Measurements from ENCODE around the gene PSD. TPM values are rescaled to one million over a fixed set of nuclear protein-coding genes. Genes with fewer than 3 reads are reported as not detected.
A peak's percentile ranks its signal among the peaks of the same experiment; 100 is the strongest.

The PSD gene
- polyA plus RNA-seq, 1 experiment = 1.8 TPM

DNA sequence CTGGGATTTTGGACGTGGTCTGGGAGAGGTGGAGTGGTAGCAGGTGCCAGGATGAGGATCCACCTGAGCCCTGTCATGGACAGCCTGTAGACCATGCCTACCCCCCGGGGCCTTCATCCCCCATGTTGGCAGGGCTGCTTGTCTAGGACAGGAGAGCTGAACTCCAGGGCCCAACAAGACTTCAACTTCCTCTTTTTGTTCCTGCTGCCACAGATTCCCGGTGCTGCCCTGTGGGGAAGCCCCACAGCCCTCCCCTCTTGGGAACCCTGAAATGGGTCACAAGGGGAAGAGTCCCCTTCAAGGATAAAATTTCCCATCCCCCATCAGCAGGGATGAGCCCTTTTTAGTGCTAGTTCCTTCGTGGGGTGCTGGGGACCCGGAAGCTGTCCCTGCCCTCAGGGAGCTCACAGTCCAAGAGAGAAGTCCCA is 15.0 kb upstream of the PSD start:
- no peak overlapping the region for H3K4me3 ChIP-seq (ENCODE audit: low read depth, low read length)
- TF ChIP-seq, protein P1, sequence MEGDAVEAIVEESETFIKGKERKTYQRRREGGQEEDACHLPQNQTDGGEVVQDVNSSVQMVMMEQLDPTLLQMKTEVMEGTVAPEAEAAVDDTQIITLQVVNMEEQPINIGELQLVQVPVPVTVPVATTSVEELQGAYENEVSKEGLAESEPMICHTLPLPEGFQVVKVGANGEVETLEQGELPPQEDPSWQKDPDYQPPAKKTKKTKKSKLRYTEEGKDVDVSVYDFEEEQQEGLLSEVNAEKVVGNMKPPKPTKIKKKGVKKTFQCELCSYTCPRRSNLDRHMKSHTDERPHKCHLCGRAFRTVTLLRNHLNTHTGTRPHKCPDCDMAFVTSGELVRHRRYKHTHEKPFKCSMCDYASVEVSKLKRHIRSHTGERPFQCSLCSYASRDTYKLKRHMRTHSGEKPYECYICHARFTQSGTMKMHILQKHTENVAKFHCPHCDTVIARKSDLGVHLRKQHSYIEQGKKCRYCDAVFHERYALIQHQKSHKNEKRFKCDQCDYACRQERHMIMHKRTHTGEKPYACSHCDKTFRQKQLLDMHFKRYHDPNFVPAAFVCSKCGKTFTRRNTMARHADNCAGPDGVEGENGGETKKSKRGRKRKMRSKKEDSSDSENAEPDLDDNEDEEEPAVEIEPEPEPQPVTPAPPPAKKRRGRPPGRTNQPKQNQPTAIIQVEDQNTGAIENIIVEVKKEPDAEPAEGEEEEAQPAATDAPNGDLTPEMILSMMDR (IDR thresholded peaks at IDR 0.05; ENCODE audit: insufficient read depth, low read depth, low read length) = no peak
- no peaks in the 10 kb centered on the region; the same call in 1 of the 2 replicates for H3K36me3 ChIP-seq (ENCODE audit: control insufficient read depth, insufficient read depth, low read length)
- ChIA-PET POLR2A (interaction anchor here (0.6 kb wide), 1 partner anchor 306 kb away, joined by 7 read pairs; no protein-coding TSS in a partner anchor), CTCF (interaction anchor here (1.0 to 3.2 kb wide), 2 partner anchors 12 to 45 kb away, joined by 3 to 30 read pairs; partner anchors contain the start of gene FBXL15)
- H3K27me3 ChIP-seq (ENCODE audit: control insufficient read depth, insufficient read depth, low read length) = no peaks in the 10 kb centered on the region; the same call in 1 of the 2 replicates
- no peak for DNase-seq (ENCODE audit: low read depth)

DNA sequence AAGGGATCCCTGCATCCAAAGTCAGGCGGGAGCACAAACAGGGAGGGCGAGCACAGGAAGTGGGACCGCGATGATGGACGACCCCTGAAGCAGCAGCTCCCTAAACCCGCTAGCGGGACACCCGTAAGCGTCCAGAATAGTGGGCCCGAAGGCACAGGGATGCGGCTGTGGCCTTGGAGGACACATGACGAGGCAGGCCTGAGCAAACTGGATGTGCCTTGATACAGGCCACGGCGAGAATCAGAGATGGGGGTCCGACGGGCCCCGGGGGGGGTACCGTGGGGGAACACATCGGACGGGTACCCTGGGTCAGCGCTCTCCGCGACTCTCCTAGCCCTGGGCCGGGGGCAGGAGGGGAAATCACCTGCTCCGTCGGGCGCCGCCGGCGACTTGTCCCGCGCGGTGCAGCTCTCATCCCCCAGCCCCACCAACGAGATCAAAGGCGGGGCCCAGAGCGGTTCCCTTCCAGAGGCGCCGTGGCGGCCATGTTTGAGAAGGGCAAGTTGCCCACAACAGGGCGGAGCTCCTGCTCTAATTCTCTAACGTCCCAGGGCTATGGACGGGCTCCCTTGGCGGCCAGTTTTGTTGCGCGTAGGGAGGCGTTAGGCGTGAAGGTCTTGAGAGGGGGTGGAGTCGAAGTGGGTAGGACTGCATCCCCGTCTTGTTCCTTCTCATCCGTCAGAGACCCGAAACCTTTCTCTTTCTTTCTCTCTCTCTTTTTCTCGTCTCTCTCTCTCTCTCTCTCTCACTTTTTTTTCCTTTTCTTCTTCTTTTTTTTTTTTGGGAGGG is 13.8 kb upstream of the PSD start, which contains the start of gene CUEDC2:
CUEDC2 (minus strand) TSS at position 413 of the 789 bp plus-strand sequence. CDS start 7,386 bp downstream, outside the sequence.
- ChIA-PET CTCF (interaction anchor here (0.9 to 3.2 kb wide), 6 partner anchors 8 to 151 kb away, joined by 3 to 30 read pairs (median 4); partner anchors contain the start of gene FBXL15), POLR2A (interaction anchor here (1.1 kb wide), 1 partner anchor 12 kb away, joined by 7 read pairs; the partner anchor contains the start of gene FBXL15)
- Histone ChIP-seq H3K4me3 (ENCODE audit: low read depth, low read length) (peak within 1 kb of the TSS; percentile 83), H3K36me3 (ENCODE audit: control insufficient read depth, insufficient read depth, low read length) (no peaks in the 10 kb centered on the region; the same call in 1 of the 2 replicates), H3K27me3 (ENCODE audit: control insufficient read depth, insufficient read depth, low read length) (no peaks in the 10 kb centered on the region; the same call in 1 of the 2 replicates)
- TF ChIP-seq, protein P1 (IDR thresholded peaks at IDR 0.05; ENCODE audit: insufficient read depth, low read depth, low read length) = 0 out of 2 replicates have a peak, but pooled peaks have one; percentile 2
- peak; percentile 59 for DNase-seq (ENCODE audit: low read depth)

DNA sequence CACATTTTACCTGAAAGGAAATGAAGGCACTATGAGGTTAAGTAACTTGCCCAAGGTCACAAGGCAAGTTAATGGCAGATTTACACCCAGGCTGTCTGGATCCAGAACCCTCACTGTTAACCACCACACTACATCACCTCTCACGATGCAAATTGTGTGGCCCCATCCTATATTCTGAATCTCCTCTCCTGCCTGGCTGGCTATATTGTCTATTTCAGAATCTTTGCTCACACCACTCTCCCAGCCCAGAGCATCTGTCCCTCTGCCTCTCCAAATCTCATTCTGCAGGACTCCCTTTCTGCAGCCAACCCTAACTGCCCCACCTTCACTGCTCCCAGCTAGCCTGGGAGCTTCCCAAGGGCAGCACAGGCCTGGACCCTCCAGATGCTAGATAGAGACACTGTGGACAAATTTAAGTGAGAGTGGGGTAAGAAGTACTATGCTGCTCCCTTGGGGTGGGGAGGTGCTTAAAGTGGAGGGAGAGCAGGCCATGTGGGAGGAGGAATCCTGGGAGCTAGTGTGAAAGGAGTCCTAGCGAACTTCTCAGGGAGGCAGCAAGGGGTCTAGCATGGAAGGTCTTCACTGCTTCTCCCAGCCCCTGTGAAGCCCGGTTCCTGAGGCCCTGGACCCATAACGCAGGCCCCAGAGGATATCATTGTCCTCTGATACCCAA is 13.0 kb upstream of the PSD start:
- CTCF ChIA-PET = interaction anchor here (0.9 to 3.2 kb wide), 4 partner anchors 10 to 151 kb away, joined by 3 to 30 read pairs (median 6); partner anchors contain the start of gene FBXL15
- no peaks in the 10 kb centered on the region; the same call in 1 of the 2 replicates for H3K36me3 ChIP-seq (ENCODE audit: control insufficient read depth, insufficient read depth, low read length)
- H3K27me3 ChIP-seq (ENCODE audit: control insufficient read depth, insufficient read depth, low read length) = no peaks in the 10 kb centered on the region; the same call in 1 of the 2 replicates
- POLR2A ChIA-PET = interaction anchor here (1.1 kb wide), 1 partner anchor 11 kb away, joined by 7 read pairs; the partner anchor contains the start of gene FBXL15
- peak overlapping the region; percentile 83 for H3K4me3 ChIP-seq (ENCODE audit: low read depth, low read length)
- TF ChIP-seq, protein P1 (IDR thresholded peaks at IDR 0.05; ENCODE audit: insufficient read depth, low read depth, low read length) = no peak
- no peak for DNase-seq (ENCODE audit: low read depth)

DNA sequence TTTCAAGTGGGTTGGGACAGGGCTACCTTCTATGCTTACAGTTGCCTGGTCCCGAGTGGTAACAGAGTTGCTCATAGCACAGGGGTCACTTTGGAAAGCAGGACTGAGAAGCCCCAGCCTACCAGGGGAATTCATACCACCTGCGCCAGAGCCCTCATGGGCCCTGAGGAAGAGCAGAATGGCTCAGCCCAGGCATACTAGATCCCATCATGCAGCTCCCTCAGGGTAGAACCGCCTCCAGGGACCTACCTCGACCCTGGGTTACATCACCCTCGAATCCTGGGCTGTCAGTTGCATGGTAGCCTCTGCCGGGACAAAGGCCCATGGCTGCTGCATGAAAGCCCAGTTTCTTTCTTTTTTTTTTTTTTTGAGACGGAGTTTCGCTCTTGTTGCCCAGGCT is 10.9 kb upstream of the PSD start:
- no peak for DNase-seq (ENCODE audit: low read depth)
- Histone ChIP-seq H3K36me3 (ENCODE audit: control insufficient read depth, insufficient read depth, low read length) (peaks cover under 1% of the 10 kb centered on the region; the same call in 1 of the 2 replicates), H3K27me3 (ENCODE audit: control insufficient read depth, insufficient read depth, low read length) (no peaks in the 10 kb centered on the region), H3K4me3 (ENCODE audit: low read depth, low read length) (no peak overlapping the region)
- ChIA-PET CTCF (no interaction called here), POLR2A (no interaction called here)
- TF ChIP-seq, protein P1 (IDR thresholded peaks at IDR 0.05; ENCODE audit: insufficient read depth, low read depth, low read length) = no peak

Data from BJ (cell line).